GM13976 (cell line): ENCODE measurements around the gene MYL1.

Experiments used
- DNase-seq: peaks from one replicate; pipeline ENCODE4 v3.0.0; 2012; ENCODE audit warnings: low spot score
- CTCF ChIP-seq: IDR thresholded peaks from 2 replicates; pipeline ENCODE4 v1.5.1; 2012; ENCODE audit warnings: borderline replicate concordance, mild to moderate bottlenecking; ENCODE audit not compliant: insufficient read depth; ENCODE audit errors: extremely low read depth, missing control alignments, control extremely low read depth
- in situ Hi-C: fragments of 300-500 bp; cut with MboI; formaldehyde crosslinking; loops from one replicate; pipeline ENCODE4 v1.12.0; 2022; ENCODE audit warnings: low sequenced_read_pairs, mixed read lengths, inconsistent platforms; ENCODE audit not compliant: unreplicated experiment

Gene MYL1

GRCh38 chr2:210324906-210325305 is 9.9 kb upstream of the MYL1 start:
- in situ Hi-C loops: no loop called here
- DNase-seq: no peak
- TF ChIP-seq CTCF: no peak

GRCh38 chr2:210324458-210324857 is 9.5 kb upstream of the MYL1 start:
- in situ Hi-C loops: no loop called here
- TF ChIP-seq CTCF: no peak

GRCh38 chr2:210323003-210323402 is 8.0 kb upstream of the MYL1 start:
- in situ Hi-C loops: no loop called here
- TF ChIP-seq CTCF: no peak
- DNase-seq: no peak

More at GRCh38 chr2:210324458-210324857, 9.5 kb upstream of the MYL1 start:
- no peak for DNase-seq

- TF ChIP-seq CTCF: no peak
- in situ Hi-C loops: no loop called here
- DNase-seq: no peak
Observed at GRCh38 chr2:210318891-210319290, 3.9 kb upstream of the MYL1 start.

GRCh38 chr2:210318486-210318885 is 3.5 kb upstream of the MYL1 start:
- in situ Hi-C loops: no loop called here
- no peak for DNase-seq
- no peak for TF ChIP-seq CTCF

GRCh38 chr2:210310550-210310949 is 4.4 kb downstream of the MYL1 start:
- DNase-seq: no peak
- no peak for TF ChIP-seq CTCF
- in situ Hi-C loops: no loop called here
